Left hindlimb (tissue), 1 donor: ENCODE data around the gene SORT1.
A peak's percentile ranks its signal among the peaks of the same experiment; 100 is the strongest.

Source experiments
- DNase-seq: peaks from one replicate; pipeline ENCODE4 v3.0.0-alpha.2; 2018

Gene SORT1

GRCh38 chr1:109272021-109272799, 125.5 kb downstream of the SORT1 start:
- DNase-seq, result no peak

GRCh38 chr1:109271458-109271857, 126.3 kb downstream of the SORT1 start:
- no peak for DNase-seq

- no peak for DNase-seq
Observed at GRCh38 chr1:109270623-109271317, 126.9 kb downstream of the SORT1 start.

- DNase-seq, result no peak
Observed at GRCh38 chr1:109269981-109270622, 127.6 kb downstream of the SORT1 start.

GRCh38 chr1:109269212-109269980, 128.3 kb downstream of the SORT1 start:
- DNase-seq, result no peak

GRCh38 chr1:109268431-109269211, 129.1 kb downstream of the SORT1 start:
- no peak for DNase-seq

GRCh38 chr1:109267743-109268300, 129.9 kb downstream of the SORT1 start:
- DNase-seq, result no peak

- DNase-seq, result no peak
Observed at GRCh38 chr1:109266965-109267364, 130.8 kb downstream of the SORT1 start.

GRCh38 chr1:109265741-109266330, 131.9 kb downstream of the SORT1 start:
- no peak for DNase-seq

- DNase-seq, result no peak
Observed at GRCh38 chr1:109265016-109265415, 132.7 kb downstream of the SORT1 start.

GRCh38 chr1:109264379-109264755, 133.4 kb downstream of the SORT1 start:
- no peak for DNase-seq

GRCh38 chr1:109263597-109264378, 133.9 kb downstream of the SORT1 start:
- DNase-seq, result peak; percentile 80

GRCh38 chr1:109263234-109263596, 134.5 kb downstream of the SORT1 start:
- no peak for DNase-seq

- no peak for DNase-seq
Observed at GRCh38 chr1:109262231-109263055, 135.3 kb downstream of the SORT1 start.

- DNase-seq, result no peak
Observed at GRCh38 chr1:109261578-109261977, 136.1 kb downstream of the SORT1 start.

- DNase-seq, result no peak
Observed at GRCh38 chr1:109261006-109261405, 136.7 kb downstream of the SORT1 start.

- DNase-seq, result no peak
Observed at GRCh38 chr1:109259674-109260557, 137.8 kb downstream of the SORT1 start.
